GM12878 (cell line): ENCODE data around the gene SCRN3. TPM values are rescaled to one million over a fixed set of nuclear protein-coding genes. Genes with fewer than 3 reads are reported as not detected.
A peak's percentile ranks its signal among the peaks of the same experiment; 100 is the strongest.

Experiments used
- ATAC-seq: fragments of 200-7000 bp; cut with Tn5 transposase; 3 replicates; pipeline ENCODE4 v1.9.1; 2020; ENCODE audit warnings: mild to moderate bottlenecking, moderate library complexity
- BruUV-seq: library from RNA; stranded (reverse); fragments of 400-500 nt; replicated peaks from 2 replicates; lab custom pipeline; 2021; lab: Mats Ljungman, UMichigan
- CTCF ChIA-PET: fragments of 300-600 bp; sonication (Branson Sonifier 250); formaldehyde crosslinking; extraction: SDS; loops from one replicate; lab custom pipeline; 2021; ENCODE audit warnings: inconsistent platforms; lab: Yijun Ruan, JAX
- POLR2A ChIA-PET: fragments of 350-600 bp; formaldehyde crosslinking; extraction: SDS; loops from one replicate; lab custom pipeline; 2021; ENCODE audit warnings: inconsistent platforms; lab: Charles Lee
- RAD21 ChIA-PET: fragments of 300-600 bp; sonication (Branson Sonifier 250); formaldehyde crosslinking; loops from one replicate; lab custom pipeline; 2023; ENCODE audit warnings: antibody characterized with exemption; ENCODE audit not compliant: unreplicated experiment; lab: Charles Lee
- SMC1A ChIA-PET: fragments of 300-600 bp; sonication (Branson Sonifier 250); formaldehyde crosslinking; loops from one replicate; lab custom pipeline; 2023; ENCODE audit not compliant: unreplicated experiment, uncharacterized antibody; lab: Charles Lee
- DNase-seq: peaks from one replicate; pipeline ENCODE4 v3.0.0-alpha.2; 2011; ENCODE audit warnings: low read depth, low spot score
- FAIRE-seq: peaks from 3 replicates; lab custom pipeline; 2011; peaks lifted over from hg19 to GRCh38; lab: Jason Lieb, UNC
- H2AFZ ChIP-seq: 2 replicates; pipeline ENCODE4 v1.6.0; 2011; ENCODE audit warnings: low read depth, low read length, control low read depth; ENCODE audit not compliant: control insufficient read depth
- H3K27ac ChIP-seq: 2 replicates; pipeline ENCODE4 v1.5.1; 2011; ENCODE audit warnings: control low read depth; ENCODE audit not compliant: control insufficient read depth, insufficient read depth
- H3K27me3 ChIP-seq, 2 experiments: replicated peaks in 1 of 2; 2 replicates each; pipeline versions ENCODE4 v1.6.0 to v1.6.1; 2011; ENCODE audit warnings: low read length in 1 of 2; ENCODE audit not compliant: control insufficient read depth in 2 of 2, insufficient read depth in 2 of 2
- H3K36me3 ChIP-seq, 2 experiments: 2 replicates each; pipeline ENCODE4 v1.5.1; 2011; ENCODE audit warnings: low read length in 1 of 2; ENCODE audit not compliant: control insufficient read depth in 2 of 2, insufficient read depth in 2 of 2
- H3K4me1 ChIP-seq: 2 replicates; pipeline ENCODE4 v1.6.1; 2011; ENCODE audit warnings: mild to moderate bottlenecking, low read length, moderate library complexity, mixed read lengths; ENCODE audit not compliant: control insufficient read depth, insufficient read depth
- H3K4me2 ChIP-seq: 2 replicates; pipeline ENCODE4 v1.6.0; 2011; ENCODE audit warnings: control low read depth; ENCODE audit not compliant: control insufficient read depth, insufficient read depth
- H3K4me3 ChIP-seq: fragments of 200-600 bp; sonication (generic); 2 replicates; pipeline ENCODE4 v1.5.1; 2016
- H3K79me2 ChIP-seq: 2 replicates; pipeline ENCODE4 v1.6.0; 2011; ENCODE audit warnings: low read length; ENCODE audit not compliant: control insufficient read depth, insufficient read depth
- H3K9ac ChIP-seq: 2 replicates; pipeline ENCODE4 v1.8.0; 2011; ENCODE audit warnings: low read length, control low read depth, mixed read lengths; ENCODE audit not compliant: control insufficient read depth, insufficient read depth
- H3K9me3 ChIP-seq: replicated peaks from 3 replicates; pipeline ENCODE4 v1.5.1; 2011; ENCODE audit warnings: mild to moderate bottlenecking, low read length; ENCODE audit not compliant: control insufficient read depth, insufficient read depth
- H4K20me1 ChIP-seq: 2 replicates; pipeline ENCODE4 v1.6.0; 2011; ENCODE audit not compliant: control insufficient read depth, insufficient read depth
- ATF3 ChIP-seq: IDR thresholded peaks from 2 replicates; pipeline ENCODE4 v1.6.1; 2011; ENCODE audit warnings: low read depth, mild to moderate bottlenecking, low read length, moderate library complexity, borderline replicate concordance; ENCODE audit errors: extremely low read depth
- BCLAF1 ChIP-seq: fragments of 450-650 bp; IDR thresholded peaks from 2 replicates; pipeline ENCODE4 v1.6.1; 2017; ENCODE audit warnings: antibody characterized with exemption, mild to moderate bottlenecking, moderate library complexity
- BHLHE40 ChIP-seq, 2 experiments: fragments of 450-650 bp in 1 of 2; IDR thresholded peaks; 2 replicates each; pipeline ENCODE4 v1.6.1; 2011 to 2017; ENCODE audit warnings: low read depth in 2 of 2, borderline replicate concordance in 1 of 2, improper control_type of control experiment in 1 of 2, low read length in 1 of 2, mild to moderate bottlenecking in 1 of 2
- CEBPB ChIP-seq, 2 experiments: fragments of 150-350 bp in 1 of 2; IDR thresholded peaks; 2 replicates each; pipeline ENCODE4 v1.6.1; 2012 to 2014; ENCODE audit warnings: low read depth in 2 of 2, low read length in 2 of 2, borderline replicate concordance in 1 of 2, inconsistent platforms in 1 of 2
- GABPA ChIP-seq: IDR thresholded peaks from 2 replicates; pipeline ENCODE4 v1.6.1; 2014; ENCODE audit warnings: antibody characterized with exemption, low read depth, mild to moderate bottlenecking, inconsistent platforms
- IKZF2 ChIP-seq, 2 experiments: fragments of 450-650 bp; IDR thresholded peaks; 2 replicates each; pipeline ENCODE4 v1.6.1; 2017; ENCODE audit warnings: mild to moderate bottlenecking in 2 of 2, moderate library complexity in 2 of 2
- SIX5 ChIP-seq: IDR thresholded peaks from 2 replicates; pipeline ENCODE4 v1.6.1; 2011; ENCODE audit warnings: mild to moderate bottlenecking, low read depth, low read length, moderate library complexity; ENCODE audit not compliant: severe bottlenecking
- ZNF24 ChIP-seq: fragments of 450-650 bp; IDR thresholded peaks from 2 replicates; pipeline ENCODE4 v1.6.1; 2017; ENCODE audit warnings: antibody characterized with exemption, mild to moderate bottlenecking
- WGBS: methylation state at CpG from one replicate; pipeline ENCODE4 v1.1.6; 2016; ENCODE audit warnings: low lambda C conversion rate; ENCODE audit not compliant: insufficient replicate concordance, insufficient coverage; ENCODE audit errors: missing lambda C conversion rate; 5-methylcytosine and 5-hydroxymethylcytosine counted together
- in situ Hi-C: fragments of 300-500 bp; cut with MboI; formaldehyde crosslinking; loops from 9 replicates; pipeline ENCODE4 v1.14.3; 2018; ENCODE audit warnings: mixed read lengths
- intact Hi-C: fragments of 100-400 bp; cut with micrococcal nuclease; formaldehyde crosslinking; loops from one replicate; pipeline ENCODE4 v1.14.2; 2022; ENCODE audit not compliant: unreplicated experiment
- polyA plus RNA-seq, 11 experiments: library from polyadenylated mRNA; depleted of rRNA in 4 of 11; unstranded in 6 of 11; stranded (reverse) in 5 of 11; fragments of >200 nt; fragmentation: Nextera tagmentation in 4 of 11; fragmentation: Illumina TruSeq in 1 of 11; extraction: Ambion mirVana in 4 of 11; extraction: Trizol in 1 of 11; gene quantifications; 1 replicate in 1 of 11; 2 replicates in 10 of 11; pipeline versions ENCODE4 v1.2.1 to v1.2.3, GENCODE V29; 2011 to 2016; ENCODE audit warnings: inconsistent platforms in 2 of 11, missing spikeins in 2 of 11, low read depth in 1 of 11
- total RNA-seq, 4 experiments: library from RNA; depleted of rRNA in 3 of 4; stranded (reverse); fragments of >200 nt in 3 of 4; fragmentation: Illumina TruSeq in 1 of 4; extraction: Trizol in 1 of 4; gene quantifications; 2 replicates each; pipeline versions ENCODE4 v1.2.1 to v1.2.3, GENCODE V29; 2013 to 2021
- TF ChIP-seq, protein P1 (sequence below): fragments of 450-650 bp; IDR thresholded peaks from 2 replicates; pipeline ENCODE4 v1.6.1; 2018; ENCODE audit warnings: mild to moderate bottlenecking, low read depth, moderate library complexity; ENCODE audit not compliant: partially characterized antibody
- TF ChIP-seq, protein P2 (sequence below): IDR thresholded peaks from 2 replicates; pipeline ENCODE4 v1.6.1; 2012; ENCODE audit warnings: low read depth, low read length, improper control_type of control experiment

Gene SCRN3
- total and polyA plus RNA-seq, 10 of the 15 experiments (the other 5 are each of a cell fraction or from before 2014, with no cell fraction given) = 5.7 to 16.0 (median 13.0) TPM

DNA sequence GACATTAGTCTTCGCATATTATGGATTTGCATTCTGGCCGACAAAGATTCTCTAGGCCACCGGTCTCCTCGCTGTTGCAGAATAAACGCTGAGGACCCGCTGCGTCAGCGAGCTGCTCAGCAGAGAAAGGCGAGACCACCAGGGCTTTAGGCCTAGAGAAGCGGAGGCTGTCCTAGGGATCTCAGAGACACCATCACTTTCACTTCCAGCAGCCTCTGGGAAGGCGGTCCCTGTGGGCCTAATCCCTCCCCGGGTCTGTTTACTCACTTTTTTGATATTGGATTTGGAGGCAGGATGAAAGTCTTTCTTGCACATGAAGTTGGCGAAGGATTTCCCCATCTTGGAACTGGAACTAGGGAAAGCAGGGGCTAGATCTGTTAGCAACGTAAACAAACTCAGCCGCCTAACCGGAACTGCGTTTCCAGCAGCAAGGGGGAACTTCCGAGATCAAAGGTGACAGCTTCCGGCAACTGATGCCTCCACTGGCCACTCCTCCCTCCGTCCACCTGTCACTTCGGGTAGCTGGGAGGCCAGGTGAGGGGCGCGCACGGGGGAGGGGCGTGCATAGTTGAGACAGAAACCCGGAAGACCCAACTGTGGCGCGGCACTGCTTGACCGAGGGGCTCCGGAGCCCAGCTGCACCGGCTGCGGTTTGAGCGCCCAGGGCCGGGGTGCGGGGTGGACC, at the start of gene SCRN3 (continued):
- no peak for TF ChIP-seq BCLAF1
- peak; percentile 21 for TF ChIP-seq SIX5
- TF ChIP-seq BHLHE40 (IDR thresholded peaks at IDR 0.05; ENCODE audit: borderline replicate concordance in 1 of 2, low read depth in 2 of 2, low read length in 1 of 2) = peak in 1 of 2 experiments; percentile 35; a peak in 1 of 4 replicates
- TF ChIP-seq, all 136 proteins: peak for 52

DNA sequence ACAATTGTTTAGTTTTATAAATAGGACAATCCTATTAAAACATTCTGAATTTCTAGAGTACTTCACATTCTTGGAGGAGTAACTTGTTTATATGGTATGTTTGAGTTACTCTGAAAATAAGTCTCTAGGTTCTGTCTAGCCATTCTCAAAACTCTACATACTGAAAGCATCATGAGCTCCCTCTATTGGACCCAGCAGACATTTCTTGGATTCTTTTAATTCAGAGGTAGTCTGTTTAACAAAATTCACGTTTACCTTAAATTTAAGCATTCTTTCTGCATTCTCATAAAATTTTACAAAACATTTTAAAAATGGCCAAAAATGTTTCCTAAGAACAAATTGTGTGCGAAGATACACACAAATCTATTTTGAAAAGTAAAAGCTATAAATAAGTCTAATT, 45.5 kb upstream of the SCRN3 start:
- WGBS = 98% methylated on average over 2 of the region's 2 CpGs
- intact Hi-C loops (no loop called here), in situ Hi-C loops (no loop called here)
- no peaks in the 10 kb centered on the region for H3K4me1 ChIP-seq
- no peak for DNase-seq
- no peak overlapping the region for H3K27ac ChIP-seq
- no peak overlapping the region for H2AFZ ChIP-seq
- BruUV-seq = no TSS peak
- no peak overlapping the region for H3K4me2 ChIP-seq
- ChIA-PET CTCF (interaction anchor here (0.6 to 3.2 kb wide), 10 partner anchors 9 to 947 kb away, joined by 3 to 26 read pairs (median 4); no protein-coding TSS in a partner anchor), SMC1A (interaction anchor here (0.6 to 0.9 kb wide), 2 partner anchors 9 to 127 kb away, joined by 3 to 5 read pairs; no protein-coding TSS in a partner anchor), RAD21 (interaction anchor here (1.0 to 1.2 kb wide), 2 partner anchors 9 to 172 kb away, joined by 3 to 7 read pairs; no protein-coding TSS in a partner anchor), POLR2A (interaction anchor here (0.6 kb wide), 1 partner anchor 190 kb away, joined by 5 read pairs; no protein-coding TSS in a partner anchor)
- H3K9ac ChIP-seq = no peak overlapping the region
- 0 out of 4 replicates have a peak, but pooled peaks cover 0 to 3% of the 10 kb centered on the region in 2 experiments for H3K36me3 ChIP-seq
- FAIRE-seq = no peak
- no peak overlapping the region for H3K4me3 ChIP-seq
- peak; percentile 36; the same call in 1 of the 3 replicates for ATAC-seq
- no peaks in the 10 kb centered on the region for H3K9me3 ChIP-seq
- H3K79me2 ChIP-seq = no peaks in the 10 kb centered on the region
- no peaks in the 10 kb centered on the region for H4K20me1 ChIP-seq
- no peaks in the 10 kb centered on the region for H3K27me3 ChIP-seq
- TF ChIP-seq IKZF2 (IDR thresholded peaks at IDR 0.05) (no peak), ZNF24 (no peak), ATF3 (no peak), CEBPB (IDR thresholded peaks at IDR 0.05; ENCODE audit: borderline replicate concordance in 1 of 2, low read depth in 2 of 2, low read length in 2 of 2) (no peak), GABPA (no peak)
- TF ChIP-seq, protein P1, sequence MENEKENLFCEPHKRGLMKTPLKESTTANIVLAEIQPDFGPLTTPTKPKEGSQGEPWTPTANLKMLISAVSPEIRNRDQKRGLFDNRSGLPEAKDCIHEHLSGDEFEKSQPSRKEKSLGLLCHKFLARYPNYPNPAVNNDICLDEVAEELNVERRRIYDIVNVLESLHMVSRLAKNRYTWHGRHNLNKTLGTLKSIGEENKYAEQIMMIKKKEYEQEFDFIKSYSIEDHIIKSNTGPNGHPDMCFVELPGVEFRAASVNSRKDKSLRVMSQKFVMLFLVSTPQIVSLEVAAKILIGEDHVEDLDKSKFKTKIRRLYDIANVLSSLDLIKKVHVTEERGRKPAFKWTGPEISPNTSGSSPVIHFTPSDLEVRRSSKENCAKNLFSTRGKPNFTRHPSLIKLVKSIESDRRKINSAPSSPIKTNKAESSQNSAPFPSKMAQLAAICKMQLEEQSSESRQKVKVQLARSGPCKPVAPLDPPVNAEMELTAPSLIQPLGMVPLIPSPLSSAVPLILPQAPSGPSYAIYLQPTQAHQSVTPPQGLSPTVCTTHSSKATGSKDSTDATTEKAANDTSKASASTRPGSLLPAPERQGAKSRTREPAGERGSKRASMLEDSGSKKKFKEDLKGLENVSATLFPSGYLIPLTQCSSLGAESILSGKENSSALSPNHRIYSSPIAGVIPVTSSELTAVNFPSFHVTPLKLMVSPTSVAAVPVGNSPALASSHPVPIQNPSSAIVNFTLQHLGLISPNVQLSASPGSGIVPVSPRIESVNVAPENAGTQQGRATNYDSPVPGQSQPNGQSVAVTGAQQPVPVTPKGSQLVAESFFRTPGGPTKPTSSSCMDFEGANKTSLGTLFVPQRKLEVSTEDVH = no peak
- TF ChIP-seq, protein P2, sequence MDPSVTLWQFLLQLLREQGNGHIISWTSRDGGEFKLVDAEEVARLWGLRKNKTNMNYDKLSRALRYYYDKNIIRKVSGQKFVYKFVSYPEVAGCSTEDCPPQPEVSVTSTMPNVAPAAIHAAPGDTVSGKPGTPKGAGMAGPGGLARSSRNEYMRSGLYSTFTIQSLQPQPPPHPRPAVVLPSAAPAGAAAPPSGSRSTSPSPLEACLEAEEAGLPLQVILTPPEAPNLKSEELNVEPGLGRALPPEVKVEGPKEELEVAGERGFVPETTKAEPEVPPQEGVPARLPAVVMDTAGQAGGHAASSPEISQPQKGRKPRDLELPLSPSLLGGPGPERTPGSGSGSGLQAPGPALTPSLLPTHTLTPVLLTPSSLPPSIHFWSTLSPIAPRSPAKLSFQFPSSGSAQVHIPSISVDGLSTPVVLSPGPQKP = no peak
